ENCODE results near the gene SLC27A1. TPM values are rescaled to one million over a fixed set of nuclear protein-coding genes. Genes with fewer than 3 reads are reported as not detected.

SLC27A1 gene
- total RNA-seq, 1 donor from 2014 or later: 7.0 TPM

GRCh38 chr19:17534767-17535166, 64.4 kb downstream of the SLC27A1 start:
- no peak for DNase-seq (ENCODE audit: low read depth)
- no peak for TF ChIP-seq CTCF (conservative IDR thresholded peaks at IDR 0.05; ENCODE audit: low read depth, low read length)
- H3K4me3 ChIP-seq (ENCODE audit: low read depth, low read length): no peak overlapping the region

- no peak for DNase-seq (ENCODE audit: low read depth)
- TF ChIP-seq CTCF (conservative IDR thresholded peaks at IDR 0.05; ENCODE audit: low read depth, low read length): no peak
- no peak overlapping the region for H3K4me3 ChIP-seq (ENCODE audit: low read depth, low read length)
Measured at GRCh38 chr19:17536955-17537354, 66.6 kb downstream of the SLC27A1 start.

- peak overlapping the region; percentile 50 for H3K4me3 ChIP-seq (ENCODE audit: low read depth, low read length)
- no peak for DNase-seq (ENCODE audit: low read depth)
- TF ChIP-seq CTCF (conservative IDR thresholded peaks at IDR 0.05; ENCODE audit: low read depth, low read length): no peak
Measured at GRCh38 chr19:17538684-17539237, 68.4 kb downstream of the SLC27A1 start.

- peak overlapping the region; percentile 50 for H3K4me3 ChIP-seq (ENCODE audit: low read depth, low read length)
- no peak for DNase-seq (ENCODE audit: low read depth)
- peak; percentile 29 for TF ChIP-seq CTCF (conservative IDR thresholded peaks at IDR 0.05; ENCODE audit: low read depth, low read length)
Measured at GRCh38 chr19:17539238-17540117, 69.2 kb downstream of the SLC27A1 start.

GRCh38 chr19:17540174-17540573, 69.8 kb downstream of the SLC27A1 start:
- no peak for DNase-seq (ENCODE audit: low read depth)
- no peak for TF ChIP-seq CTCF (conservative IDR thresholded peaks at IDR 0.05; ENCODE audit: low read depth, low read length)
- H3K4me3 ChIP-seq (ENCODE audit: low read depth, low read length): no peak overlapping the region

GRCh38 chr19:17541184-17541759, 70.9 kb downstream of the SLC27A1 start:
- TF ChIP-seq CTCF (conservative IDR thresholded peaks at IDR 0.05; ENCODE audit: low read depth, low read length): no peak
- DNase-seq (ENCODE audit: low read depth): no peak
- no peak overlapping the region for H3K4me3 ChIP-seq (ENCODE audit: low read depth, low read length)
